K562 (cell line): ENCODE measurements around the gene GBF1. TPM values are rescaled to one million over a fixed set of nuclear protein-coding genes. Genes with fewer than 3 reads are reported as not detected.

Experiments
- ATAC-seq: fragments of 200-7000 bp; cut with Tn5 transposase; 3 replicates; pipeline ENCODE4 v1.9.1; 2020; ENCODE audit warnings: moderate library complexity
- BruUV-seq: library from RNA; stranded (reverse); fragments of 400-500 nt; replicated peaks from 2 replicates; lab custom pipeline; 2021; lab: Mats Ljungman, UMichigan
- CTCF ChIA-PET: fragments of 300-600 bp; formaldehyde crosslinking; extraction: SDS; loops from one replicate; lab custom pipeline; 2021; ENCODE audit warnings: low intra/inter-chr PET ratio; lab: Yijun Ruan, JAX
- POLR2A ChIA-PET: fragments of 300-600, 350-650 bp; sonication (Branson Sonifier 250); formaldehyde crosslinking; extraction: SDS; loops from one replicate; lab custom pipeline; 2021; ENCODE audit warnings: antibody characterized with exemption, inconsistent platforms; lab: Yijun Ruan, JAX
- DNase-seq, 4 experiments: peaks; one replicate each; pipeline versions ENCODE4 v3.0.0 to v3.0.0-alpha.2; 2011 to 2018; ENCODE audit warnings: low spot score in 3 of 4, mixed read lengths in 3 of 4; ENCODE audit errors: extremely low read depth in 1 of 4
- FAIRE-seq: peaks from 2 replicates; lab custom pipeline; 2011; peaks lifted over from hg19 to GRCh38; lab: Jason Lieb, UNC
- H2AFZ ChIP-seq: 2 replicates; pipeline ENCODE4 v1.6.0; 2011; ENCODE audit warnings: low read depth, low read length, control low read depth, inconsistent platforms
- H3K27ac ChIP-seq: fragments of 200-600 bp; 3 replicates; pipeline ENCODE4 v1.8.0; 2011; ENCODE audit warnings: low read depth, mild to moderate bottlenecking, control low read depth, inconsistent platforms, low read length, moderate library complexity, mixed read lengths; ENCODE audit errors: extremely low read depth
- H3K27me3 ChIP-seq, 2 experiments: fragments of 300-600 bp in 1 of 2; 2 replicates in 1 of 2; 3 replicates in 1 of 2; pipeline versions ENCODE4 v1.6.0 to v1.8.0; 2011; ENCODE audit warnings: inconsistent platforms in 2 of 2, low read length in 2 of 2, mild to moderate bottlenecking in 1 of 2, mixed read lengths in 1 of 2, moderate library complexity in 1 of 2; ENCODE audit not compliant: control insufficient read depth in 2 of 2, insufficient read depth in 2 of 2
- H3K36me3 ChIP-seq: fragments of 300-600 bp; 3 replicates; pipeline ENCODE4 v1.8.0; 2011; ENCODE audit warnings: mild to moderate bottlenecking, low read length, inconsistent platforms; ENCODE audit not compliant: control insufficient read depth, insufficient read depth
- H3K4me1 ChIP-seq, 2 experiments: fragments of 200-600 bp in 1 of 2; replicated peaks in 1 of 2; 2 replicates in 1 of 2; 3 replicates in 1 of 2; pipeline versions ENCODE4 v1.5.1 to v1.8.0; 2011; ENCODE audit warnings: inconsistent platforms in 2 of 2, low read length in 2 of 2, mild to moderate bottlenecking in 1 of 2, mixed read lengths in 1 of 2, moderate library complexity in 1 of 2; ENCODE audit not compliant: control insufficient read depth in 2 of 2, insufficient read depth in 2 of 2
- H3K4me2 ChIP-seq: 2 replicates; pipeline ENCODE4 v1.6.1; 2011; ENCODE audit warnings: low read length, control low read depth, inconsistent platforms, mixed read lengths; ENCODE audit not compliant: insufficient read depth
- H3K4me3 ChIP-seq: fragments of 200-600 bp; sonication (generic), shearing (Covaris generic); 2 replicates; pipeline ENCODE4 v1.5.1; 2016; ENCODE audit warnings: control low read depth, inconsistent platforms
- H3K79me2 ChIP-seq: fragments of 200-600 bp; 3 replicates; pipeline ENCODE4 v1.8.0; 2011; ENCODE audit warnings: low read length, inconsistent platforms; ENCODE audit not compliant: control insufficient read depth, insufficient read depth
- H3K9ac ChIP-seq, 2 experiments: 2 replicates each; pipeline versions ENCODE4 v1.6.0 to v1.6.1; 2011; ENCODE audit warnings: low read depth in 2 of 2, low read length in 2 of 2, control low read depth in 1 of 2, inconsistent platforms in 1 of 2, mild to moderate bottlenecking in 1 of 2, mixed read lengths in 1 of 2; ENCODE audit not compliant: insufficient read depth in 1 of 2
- H3K9me1 ChIP-seq: one replicate; pipeline ENCODE4 v1.6.0; 2011; ENCODE audit warnings: inconsistent platforms, mild to moderate bottlenecking, low read length, moderate library complexity; ENCODE audit not compliant: control insufficient read depth, insufficient read depth
- H3K9me3 ChIP-seq: replicated peaks from 2 replicates; pipeline ENCODE4 v1.5.1; 2011; ENCODE audit warnings: low read depth, low read length, inconsistent platforms; ENCODE audit not compliant: control insufficient read depth, insufficient read depth
- H4K20me1 ChIP-seq: replicated peaks from 2 replicates; pipeline ENCODE4 v1.6.1; 2011; ENCODE audit warnings: low read length, inconsistent platforms, mixed read lengths; ENCODE audit not compliant: control insufficient read depth, insufficient read depth
- ARID4B ChIP-seq: sonication (generic); formaldehyde crosslinking; IDR thresholded peaks from 2 replicates; pipeline ENCODE4 v1.8.0; 2022; ENCODE audit warnings: mild to moderate bottlenecking, missing genetic modification reagents
- CREBBP ChIP-seq: IDR thresholded peaks from one replicate; pipeline ENCODE4 v1.6.1; 2012; ENCODE audit warnings: low read depth, mild to moderate bottlenecking, control low read depth, inconsistent platforms, low read length
- CTCFL ChIP-seq: IDR thresholded peaks from 2 replicates; pipeline ENCODE4 v1.6.1; 2011; ENCODE audit warnings: borderline replicate concordance, low read depth, mild to moderate bottlenecking, moderate library complexity, low read length; ENCODE audit not compliant: insufficient read depth, poor library complexity, severe bottlenecking
- DNMT1 ChIP-seq: fragments of 450-650 bp; IDR thresholded peaks from 2 replicates; pipeline ENCODE4 v1.6.1; 2016; ENCODE audit warnings: antibody characterized with exemption, mild to moderate bottlenecking
- GTF2F1 ChIP-seq: IDR thresholded peaks from 2 replicates; pipeline ENCODE4 v1.6.1; 2011; ENCODE audit warnings: low read depth, low read length, improper control_type of control experiment
- HLTF ChIP-seq: fragments of 450-650 bp; IDR thresholded peaks from 2 replicates; pipeline ENCODE4 v1.6.1; 2016
- NCOA1 ChIP-seq: fragments of 450-650 bp; IDR thresholded peaks from 2 replicates; pipeline ENCODE4 v1.6.1; 2016; ENCODE audit warnings: low read depth
- NELFE ChIP-seq: IDR thresholded peaks from 2 replicates; pipeline ENCODE4 v1.6.1; 2011; ENCODE audit warnings: mild to moderate bottlenecking; ENCODE audit not compliant: insufficient read depth, insufficient read length
- POLR3G ChIP-seq: IDR thresholded peaks from 2 replicates; pipeline ENCODE4 v1.6.1; 2011; ENCODE audit not compliant: insufficient read length, insufficient replicate concordance; ENCODE audit errors: extremely low read depth
- RAD21 ChIP-seq, 2 experiments: fragments of 250-450 bp in 1 of 2; fragments of 450-650 bp in 1 of 2; sonication (Bioruptor Pico) in 1 of 2; formaldehyde crosslinking in 1 of 2; IDR thresholded peaks in 1 of 2; conservative IDR thresholded peaks in 1 of 2; 2 replicates each; pipeline versions ENCODE4 v1.4.0 to v1.8.0; 2020 to 2022; ENCODE audit warnings: mild to moderate bottlenecking in 2 of 2, moderate library complexity in 1 of 2
- SREBF2 ChIP-seq: sonication (generic); formaldehyde crosslinking; IDR thresholded peaks from 2 replicates; pipeline ENCODE4 v1.4.0; 2020; ENCODE audit warnings: mild to moderate bottlenecking, missing genetic modification reagents
- ZBTB8A ChIP-seq: fragments of 450-650 bp; IDR thresholded peaks from 2 replicates; pipeline ENCODE4 v1.6.1; 2018; ENCODE audit warnings: mild to moderate bottlenecking, moderate library complexity; ENCODE audit not compliant: partially characterized antibody
- ZNF174 ChIP-seq: fragments of 250-450 bp; sonication (Bioruptor Pico); IDR thresholded peaks from 2 replicates; pipeline ENCODE4 v1.4.0; 2020; ENCODE audit warnings: mild to moderate bottlenecking
- ZNF644 ChIP-seq: fragments of 200-800 bp; sonication (Bioruptor generic); IDR thresholded peaks from 2 replicates; pipeline ENCODE4 v1.6.1; 2016; ENCODE audit warnings: low read depth, missing genetic modification characterization, missing compliant biosample characterization
- WGBS: fragments of 100-300 bp; shearing (Covaris generic); methylation state at CpG from one replicate; pipeline ENCODE4 v1.1.6; 2016; ENCODE audit warnings: low coverage, mixed read lengths; ENCODE audit not compliant: insufficient coverage; ENCODE audit errors: missing lambda C conversion rate; 5-methylcytosine and 5-hydroxymethylcytosine counted together
- in situ Hi-C: fragments of 300-500 bp; cut with MboI; formaldehyde crosslinking; loops from 4 replicates; pipeline ENCODE4 v1.15.0; 2018; ENCODE audit warnings: inconsistent platforms, mixed read lengths
- intact Hi-C: fragments of 100-400 bp; cut with micrococcal nuclease; formaldehyde crosslinking; loops from 2 replicates; pipeline ENCODE4 v1.14.2; 2022
- polyA plus RNA-seq, 8 experiments: library from polyadenylated mRNA; depleted of rRNA in 4 of 8; stranded (reverse) in 5 of 8; unstranded in 3 of 8; fragments of >200 nt; fragmentation: Nextera tagmentation in 2 of 8; fragmentation: Illumina TruSeq in 1 of 8; extraction: Ambion mirVana in 2 of 8; extraction: Trizol in 1 of 8; gene quantifications; 2 replicates each; pipeline versions ENCODE4 v1.2.1 to v1.2.3, GENCODE V29; 2011 to 2014; ENCODE audit warnings: inconsistent platforms in 1 of 8, missing spikeins in 1 of 8
- total RNA-seq, 7 experiments: library from RNA; depleted of rRNA in 6 of 7; stranded (reverse); fragments of >200 nt in 6 of 7; fragmentation: Illumina TruSeq in 2 of 7; extraction: Trizol in 2 of 7; gene quantifications; 2 replicates each; pipeline versions ENCODE4 v1.2.1 to v1.2.3, GENCODE V29; 2011 to 2021; ENCODE audit warnings: low replicate concordance in 1 of 7

Gene GBF1
- total and polyA plus RNA-seq, 9 of the 15 experiments (the other 6 are each of a cell fraction or from before 2014, with no cell fraction given), result 0.69 to 28.0 (median 10.3) TPM

GRCh38 chr10:102384053-102384452, 138.7 kb downstream of the GBF1 start:
- 26% methylated on average over 6 of the region's 6 CpGs for WGBS
- ATAC-seq (peak; percentile 95), DNase-seq (peak; percentile 22 to 51 (median 36)), FAIRE-seq (peak; percentile 62)
- no peak overlapping the region for H3K4me3 ChIP-seq
- no peak overlapping the region for H3K9ac ChIP-seq
- no TSS peak for BruUV-seq
- ChIA-PET POLR2A (interaction anchor here (0.6 to 1.3 kb wide), 3 partner anchors 9 to 1217 kb away, joined by 3 to 6 read pairs (median 5); no protein-coding TSS in a partner anchor), CTCF (no interaction called here)
- H3K27ac ChIP-seq, result no peak overlapping the region
- no peaks in the 10 kb centered on the region for H3K9me3 ChIP-seq
- peaks cover 0 to 3% of the 10 kb centered on the region in 2 experiments; a peak in 2 of 5 replicates for H3K4me1 ChIP-seq
- H3K9me1 ChIP-seq, result no peaks in the 10 kb centered on the region
- H4K20me1 ChIP-seq, result no peaks in the 10 kb centered on the region
- no peaks in the 10 kb centered on the region for H3K27me3 ChIP-seq
- in situ Hi-C loops, result loop anchor here (25.0 kb wide), 1 partner anchor 203 kb away; no protein-coding TSS in a partner anchor
- intact Hi-C loops, result no loop called here
- peaks cover 28% of the 10 kb centered on the region; the same call in 2 of the 3 replicates for H3K36me3 ChIP-seq
- no peaks in the 10 kb centered on the region for H3K79me2 ChIP-seq
- no peak overlapping the region for H3K4me2 ChIP-seq
- no peak overlapping the region for H2AFZ ChIP-seq
- TF ChIP-seq ZNF174 (CRISPR knock-in tag) (no peak), ZNF644 (tag) (no peak), RAD21 (CRISPR knock-in tag; conservative IDR thresholded peaks at IDR 0.05 in 1 of 2, IDR thresholded peaks at IDR 0.05 in 1 of 2) (peak in 1 of 2 experiments; percentile 48; a peak in 2 of 4 replicates), SREBF2 (no peak), CREBBP (no peak), POLR3G (no peak), CTCFL (peak; percentile 79), ZBTB8A (no peak), NELFE (no peak), GTF2F1 (no peak), NCOA1 (no peak), ARID4B (CRISPR knock-in tag) (no peak), DNMT1 (no peak), HLTF (no peak)
